CD4-positive, alpha-beta T cell treated with Interleukin-12 subunit alpha and Interleukin-12 subunit beta, for 1 hour (primary cell): ENCODE measurements around the gene NLGN2.

ENCODE experiments used
- DNase-seq: peaks from one replicate; pipeline ENCODE4 v3.0.0-alpha.2; 2020

The NLGN2 gene

DNA sequence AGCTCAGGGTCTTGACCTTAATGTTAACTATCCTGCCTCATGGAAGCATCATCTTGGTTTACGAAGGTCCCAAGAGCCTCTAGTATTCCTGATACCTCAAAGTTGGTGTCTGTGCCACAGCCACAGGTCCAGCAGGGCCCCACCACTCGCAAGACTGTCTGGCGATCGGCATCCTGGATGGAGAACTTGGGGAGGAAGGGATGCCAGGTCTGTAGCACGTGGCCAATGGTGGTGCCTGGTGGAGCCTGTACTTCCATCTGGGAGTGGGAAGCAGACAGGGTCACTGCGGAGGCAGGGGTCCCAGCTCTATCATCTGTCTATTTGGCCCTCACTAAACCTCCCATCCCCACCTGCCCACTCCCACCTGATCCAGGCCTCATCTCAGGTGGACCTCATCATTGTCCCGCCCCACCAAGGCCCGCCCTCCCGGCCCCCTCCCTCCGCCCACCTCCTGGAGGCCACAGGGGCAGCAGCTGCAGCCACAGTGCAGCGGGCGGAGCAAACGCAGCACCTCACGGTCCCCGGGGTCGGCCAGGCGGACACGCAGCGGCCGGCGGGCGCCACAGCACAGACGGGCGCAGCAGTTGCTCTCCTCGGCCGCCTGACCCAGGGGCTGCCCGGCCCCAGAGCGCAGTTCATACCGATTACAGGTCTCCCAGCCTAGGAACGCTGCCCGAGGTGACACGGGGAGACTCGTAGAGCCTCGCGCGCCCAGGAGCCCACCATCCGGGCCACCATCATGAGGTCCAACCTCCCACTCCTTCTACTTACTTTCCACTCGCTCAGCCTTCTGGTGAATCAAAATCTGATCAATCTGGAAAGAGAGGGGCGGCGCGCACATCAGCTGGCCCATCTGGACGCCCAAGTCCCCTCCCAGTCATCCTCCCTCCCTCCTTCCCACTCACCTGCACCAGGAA is 14.7 kb upstream of the NLGN2 start:
- no peak for DNase-seq

DNA sequence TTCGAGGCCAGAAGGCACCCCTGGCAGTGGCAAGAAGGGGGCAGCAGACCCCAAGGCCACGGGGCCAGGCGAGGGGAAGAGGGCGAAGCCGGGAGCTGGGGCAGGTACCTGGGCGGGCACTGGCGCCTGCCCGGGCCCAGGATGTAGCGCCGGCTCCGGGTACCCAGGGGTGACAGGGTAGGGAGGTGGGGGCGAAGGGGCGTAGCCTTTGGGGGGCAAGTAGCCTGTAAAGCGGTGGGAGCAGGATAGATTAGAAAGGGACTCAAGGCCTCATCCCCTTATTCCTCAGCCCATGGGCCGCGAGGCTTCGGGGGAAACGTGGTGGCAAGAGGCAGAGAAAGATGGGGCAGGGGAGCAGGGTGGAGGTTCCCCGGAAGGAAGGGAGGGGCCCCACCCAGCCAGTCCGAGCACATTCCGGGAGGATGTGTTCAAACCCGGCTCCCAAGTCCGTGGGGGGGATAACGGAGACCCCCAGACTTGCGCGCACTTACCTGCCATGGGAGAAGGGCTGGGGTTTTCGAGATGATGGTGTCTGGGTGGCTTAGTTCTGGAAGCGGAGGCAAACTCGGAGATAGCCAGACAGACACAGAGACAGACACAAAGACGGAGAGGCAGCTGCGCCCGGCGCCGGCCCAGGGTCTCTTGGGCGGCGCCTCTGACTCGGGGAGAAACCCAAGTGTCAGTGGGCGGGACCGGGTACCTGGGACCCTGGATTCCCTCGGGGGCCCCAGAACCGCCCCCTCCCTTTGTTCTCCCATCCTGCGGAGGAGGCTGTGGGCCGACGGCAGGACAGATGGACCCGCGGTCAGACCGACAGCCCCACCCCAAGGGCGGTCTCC is 13.8 kb upstream of the NLGN2 start:
- peak; percentile 81 for DNase-seq

DNA sequence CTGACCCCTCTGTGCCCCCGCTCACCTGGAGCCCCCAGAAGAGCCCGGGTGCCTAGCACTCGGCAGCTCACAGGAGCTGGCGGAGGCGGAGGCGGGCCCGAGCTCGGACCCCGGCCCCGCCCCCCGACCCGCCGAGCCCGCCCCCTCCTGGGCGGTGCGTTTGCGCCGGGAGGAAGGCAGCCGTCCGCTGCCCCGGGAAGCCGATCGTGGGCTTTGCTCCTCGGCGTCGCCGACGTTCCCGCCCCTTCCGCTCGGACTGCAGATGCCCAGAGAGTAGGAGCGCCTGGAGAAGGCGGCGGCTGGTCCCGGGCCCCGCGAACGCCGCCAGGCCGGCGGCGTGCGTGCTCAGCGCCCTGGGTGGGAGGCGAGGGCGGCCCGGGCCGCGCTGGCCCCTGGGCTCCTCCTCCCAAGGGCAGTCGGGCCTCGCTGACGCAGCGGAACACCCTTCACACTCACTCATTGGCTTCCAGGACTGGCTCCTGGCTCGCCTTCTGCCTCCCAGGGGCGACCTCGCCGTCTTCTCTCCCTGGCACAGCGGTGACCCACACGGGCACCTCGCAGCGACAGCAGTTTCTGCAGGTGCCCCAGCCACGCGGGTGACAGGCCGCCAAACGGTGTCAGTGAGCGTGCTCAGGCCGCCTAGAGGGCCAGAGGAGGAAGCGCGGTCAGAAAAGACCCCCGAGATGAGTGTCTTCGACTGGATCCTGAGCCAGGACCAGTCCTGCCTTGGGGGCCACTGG is 13.0 kb upstream of the NLGN2 start, which contains the start of gene PLSCR3:
Gene PLSCR3 (minus strand): TSS at position 74 of the 740 bp plus-strand sequence. CDS start 415 bp downstream, outside the sequence.
- DNase-seq = peak; percentile 86

GRCh38 chr17:7396147-7396546 is 11.5 kb upstream of the NLGN2 start:
- DNase-seq = no peak

DNA sequence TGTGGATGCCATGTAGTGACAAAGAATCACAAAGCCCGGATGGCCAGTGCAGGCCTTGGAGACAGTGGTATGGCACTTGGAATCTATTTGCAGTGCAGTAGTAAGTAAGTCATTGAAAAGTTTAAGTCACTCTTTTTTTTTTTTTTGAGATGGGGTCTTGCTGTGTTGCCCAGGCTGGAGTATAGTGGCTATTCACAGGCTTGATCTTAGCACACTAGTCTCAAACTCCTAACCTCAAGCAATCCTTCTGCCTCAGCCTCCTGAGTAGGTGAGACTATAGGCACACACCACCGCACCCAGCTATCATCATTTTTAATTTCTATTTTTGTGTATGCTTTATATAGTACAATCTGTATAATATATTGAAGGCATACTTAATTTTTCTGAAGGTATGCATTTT is 9.0 kb upstream of the NLGN2 start:
- DNase-seq = no peak

- DNase-seq = peak; percentile 22
Measured at GRCh38 chr17:7403043-7403726, 4.5 kb upstream of the NLGN2 start.

DNA sequence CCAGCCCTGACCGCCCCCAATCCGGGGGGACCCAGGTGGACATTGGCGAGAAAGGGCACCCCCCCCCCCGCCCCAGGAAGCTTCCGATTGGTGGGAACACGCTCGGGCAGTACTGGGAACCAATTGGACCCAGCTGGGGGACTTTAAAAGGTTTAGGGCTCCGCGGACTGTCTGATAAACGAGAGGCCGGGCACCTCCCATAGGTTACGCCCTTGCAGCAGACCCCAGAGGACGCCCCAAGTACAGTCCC is 4.0 kb upstream of the NLGN2 start:
- DNase-seq = no peak

DNA sequence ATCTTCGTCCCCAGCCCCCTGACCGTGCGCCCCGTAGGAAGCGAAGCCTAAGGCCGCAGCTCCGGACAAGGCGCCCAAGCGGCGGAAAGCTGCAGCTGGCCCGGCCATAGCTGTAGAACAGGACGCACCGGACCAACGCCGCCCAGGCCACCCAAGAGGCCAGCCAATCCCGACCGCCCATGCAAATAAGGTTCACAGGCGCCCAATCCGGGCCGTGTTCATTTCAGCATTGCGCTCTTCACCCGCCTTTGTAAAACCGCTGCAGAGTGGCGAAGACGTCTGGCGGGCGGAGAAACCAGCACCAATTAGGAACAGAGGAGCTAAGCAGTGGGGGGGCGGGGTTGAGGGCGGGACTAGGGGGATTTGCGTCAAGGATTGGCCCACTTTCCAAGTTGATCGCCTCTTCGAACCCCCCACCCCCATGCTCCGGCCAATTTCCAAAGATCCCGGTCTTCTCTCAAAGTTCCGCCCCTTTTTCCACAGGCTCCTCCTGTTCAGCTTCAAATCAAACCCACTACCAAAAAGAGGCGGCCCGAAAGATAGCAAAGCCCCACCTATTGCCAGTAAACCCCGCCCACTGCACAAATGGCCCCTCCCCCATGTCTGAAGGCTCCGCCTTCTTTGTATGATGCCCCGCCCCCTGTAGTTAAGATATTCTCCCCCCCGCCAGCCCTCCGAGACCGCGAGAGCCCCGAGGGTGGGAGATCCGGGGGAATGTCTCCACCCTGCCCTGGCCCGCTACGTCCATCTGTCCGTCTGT is 3.5 kb upstream of the NLGN2 start, which contains the start of gene TMEM256:
Gene TMEM256 (minus strand): TSS at position 121 of the 760 bp plus-strand sequence. CDS start 13 bp downstream, at position 108.
- DNase-seq = peak; percentile 97

DNA sequence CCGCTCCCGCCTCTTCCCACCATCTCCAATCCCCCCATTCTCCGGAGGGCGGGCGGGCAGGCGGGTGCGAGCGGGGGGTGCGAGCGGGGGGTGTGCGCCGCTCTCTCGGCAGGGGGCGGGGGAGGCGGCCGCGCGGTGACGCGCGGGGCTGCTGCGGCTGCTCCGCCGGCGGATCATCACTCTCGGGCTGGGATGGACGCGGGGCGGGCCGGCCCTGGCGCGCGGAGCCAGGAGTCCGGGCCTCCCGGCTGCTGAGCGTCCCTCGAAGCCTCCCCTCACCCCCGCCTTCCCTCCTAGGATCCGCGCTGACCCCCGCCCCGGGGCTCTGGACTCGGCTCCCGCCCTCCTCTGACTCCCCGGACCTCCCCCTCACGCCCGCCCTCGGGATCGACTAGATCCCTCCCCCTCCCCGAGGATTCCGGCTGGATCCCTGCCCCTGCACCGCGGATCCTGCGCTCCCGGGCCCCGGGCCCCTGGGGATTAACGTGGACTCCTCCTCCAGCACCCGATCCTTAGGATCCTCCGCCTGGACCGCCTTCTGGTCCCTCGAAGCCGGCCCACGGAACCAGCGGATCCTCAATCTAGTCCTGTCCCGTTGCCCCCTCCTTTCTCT is 2.8 kb upstream of the NLGN2 start:
- DNase-seq = peak; percentile 83

DNA sequence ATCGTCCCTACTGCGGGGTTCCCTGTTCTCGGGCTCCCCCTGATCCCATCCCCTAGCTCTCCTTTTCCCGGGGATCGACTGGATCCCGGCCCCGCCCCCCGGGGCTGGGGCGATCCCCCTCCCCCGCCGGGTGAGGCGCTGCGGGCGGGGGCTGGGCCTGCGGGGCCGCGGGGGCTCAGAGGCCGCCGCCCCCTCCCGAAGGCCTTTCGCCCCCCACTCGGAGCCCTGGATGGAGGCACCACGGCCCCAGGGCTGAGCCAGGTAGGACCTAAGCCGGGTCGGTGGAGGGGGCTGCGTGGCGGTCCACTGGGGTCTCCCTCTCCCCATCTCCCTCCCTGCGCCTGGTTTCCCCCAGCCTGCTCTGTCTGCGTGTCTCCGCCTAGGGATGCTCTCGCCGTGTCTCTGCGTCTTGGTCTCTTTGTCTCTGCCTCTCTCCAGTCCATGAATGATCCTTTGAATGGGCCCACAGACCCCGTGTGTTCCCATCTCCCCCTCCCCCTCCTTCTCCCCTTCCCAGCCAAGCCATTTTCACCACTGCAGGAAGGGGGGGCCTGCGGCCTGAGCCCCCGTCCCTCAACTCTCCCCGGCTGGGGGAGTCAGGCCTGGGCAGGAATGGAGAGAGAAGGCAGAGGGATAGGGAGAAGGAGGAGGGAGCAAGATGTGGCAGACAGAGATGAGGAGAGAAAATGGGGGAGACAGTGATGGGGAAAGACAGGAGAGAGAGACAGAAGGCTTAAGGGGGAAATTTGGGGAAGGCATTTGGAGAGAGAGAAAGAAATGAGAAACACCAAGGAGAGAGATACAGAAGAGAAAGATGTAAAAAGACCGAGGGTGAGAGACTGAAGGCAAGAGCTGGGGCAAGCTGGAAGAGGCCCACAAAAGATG is 2.1 kb upstream of the NLGN2 start:
- no peak for DNase-seq

DNA sequence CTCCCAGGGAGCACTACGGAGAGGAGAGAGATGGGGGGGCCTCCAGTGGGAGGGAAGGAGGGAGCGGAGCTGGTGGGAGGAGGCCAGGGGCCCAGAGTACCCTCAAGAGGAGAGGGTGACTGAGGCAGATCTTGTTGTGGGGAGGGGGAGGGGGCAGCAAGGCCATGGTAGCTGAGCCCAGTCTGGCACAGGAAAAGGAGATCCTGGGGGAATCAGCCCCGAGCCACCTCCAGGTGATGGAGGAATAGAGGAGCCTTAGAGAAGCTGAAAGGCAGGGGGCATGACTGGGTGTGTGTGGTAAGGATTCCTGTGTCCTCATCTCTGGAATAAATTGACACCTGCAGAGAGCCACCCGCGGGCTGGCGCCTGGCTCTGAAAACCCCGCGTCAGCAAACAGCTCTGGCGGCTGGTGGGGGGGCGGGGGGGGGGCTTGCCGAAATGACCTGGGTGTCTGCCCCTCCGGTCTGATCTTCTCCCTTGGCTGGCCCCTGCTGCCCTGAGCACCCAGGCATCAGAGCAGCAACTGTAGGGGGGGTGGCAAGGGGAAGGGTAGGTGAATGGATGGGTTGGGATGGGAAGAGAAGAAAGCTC is 1.3 kb upstream of the NLGN2 start:
- DNase-seq = no peak

DNA sequence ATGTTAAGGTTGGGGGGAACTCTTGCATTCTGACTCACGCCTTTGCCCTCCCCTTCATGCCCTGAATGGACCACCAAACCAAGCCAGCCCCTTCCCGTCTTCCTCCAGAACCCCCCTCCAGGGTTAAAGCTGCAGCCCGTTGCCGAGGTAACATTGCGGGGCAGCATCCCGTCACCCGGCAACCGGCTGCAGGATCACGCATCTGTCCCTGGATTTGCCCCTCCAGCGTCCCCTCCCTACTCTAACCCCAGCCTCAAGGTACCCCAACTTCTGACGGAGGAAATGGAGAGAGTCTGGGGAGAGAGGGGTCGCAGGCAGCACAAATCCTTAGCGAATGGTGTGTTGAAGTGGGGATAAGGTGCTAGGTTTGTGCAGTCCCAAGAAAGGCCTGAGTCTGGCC is 563 bp upstream of the NLGN2 start:
- DNase-seq = no peak

GRCh38 chr17:7408252-7408727 is 645 bp downstream of the NLGN2 start:
- DNase-seq = peak; percentile 51

DNA sequence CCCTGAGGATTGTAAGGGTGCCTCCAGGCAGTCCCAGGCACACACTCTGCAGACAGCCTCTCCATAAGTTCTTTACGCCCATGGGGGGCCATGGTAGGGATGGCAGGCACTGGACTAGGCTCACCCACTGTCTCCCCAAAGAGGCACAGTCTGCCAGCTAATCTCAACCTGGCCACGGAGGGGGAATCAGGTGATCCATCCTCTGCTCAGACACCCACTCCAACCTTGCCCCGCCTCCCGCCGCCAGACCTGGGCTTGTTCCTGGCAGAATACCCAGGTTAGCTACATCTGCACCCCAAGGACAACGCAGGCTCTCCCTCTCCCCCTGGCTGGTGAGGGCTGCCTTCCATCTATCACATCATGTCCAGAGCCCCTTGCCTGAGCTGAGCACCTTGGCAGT is 1.2 kb downstream of the NLGN2 start:
- no peak for DNase-seq

GRCh38 chr17:7409716-7410115 is 2.1 kb downstream of the NLGN2 start:
- no peak for DNase-seq

DNA sequence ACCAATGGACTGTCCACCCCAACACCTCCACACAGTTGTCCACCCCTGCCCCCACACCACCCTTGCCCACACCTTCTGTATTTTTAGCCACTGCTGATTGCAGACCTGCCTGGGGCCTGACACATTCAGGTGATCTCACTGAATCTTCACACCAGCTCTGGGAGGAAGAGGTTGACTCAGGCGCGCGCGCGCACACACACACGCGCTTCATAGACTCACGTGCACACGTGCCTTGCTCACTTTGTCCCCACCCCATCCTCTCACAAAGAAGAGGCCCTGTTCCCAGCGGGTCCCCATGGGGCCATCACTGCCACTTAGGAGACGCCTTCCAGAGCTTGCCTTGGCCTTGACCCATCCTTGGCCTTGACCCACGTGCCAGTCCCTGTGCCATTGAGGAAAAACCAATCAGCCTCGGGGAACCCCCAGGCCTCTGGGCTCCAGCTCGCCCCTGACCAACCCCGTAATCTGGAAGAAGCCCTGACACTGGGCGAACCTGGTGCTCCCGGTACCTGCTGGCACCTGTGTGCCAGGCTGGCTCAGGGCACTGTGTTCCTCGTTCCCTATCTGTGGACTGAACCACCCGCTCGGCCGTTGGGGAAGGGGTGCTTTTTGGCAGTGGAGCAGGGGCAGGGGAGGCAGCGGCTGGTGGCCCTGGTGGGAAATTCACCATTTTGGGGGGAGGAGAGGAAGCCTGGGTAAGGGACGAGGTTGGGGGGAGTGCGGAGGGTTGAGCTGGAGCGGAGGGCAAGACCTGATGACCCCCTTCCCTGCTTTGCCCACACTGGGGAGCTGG is 3.2 kb downstream of the NLGN2 start:
- no peak for DNase-seq

DNA sequence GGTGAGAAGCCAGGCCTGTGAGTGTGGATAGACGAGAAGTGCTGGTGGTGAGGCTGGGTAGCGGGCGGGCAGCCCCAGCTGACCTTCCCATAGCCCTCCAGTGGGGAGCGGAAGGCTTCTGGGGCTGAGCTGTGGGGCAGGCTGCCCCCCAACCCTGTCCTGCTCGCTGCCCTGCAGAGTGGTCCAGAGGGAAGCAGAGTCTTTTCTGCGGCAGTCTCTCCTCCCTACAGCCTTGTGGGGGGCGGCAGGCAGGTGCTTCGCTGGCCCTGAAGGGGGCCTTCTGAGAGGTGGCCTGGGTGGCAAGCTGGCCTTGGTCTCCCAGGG is 3.7 kb downstream of the NLGN2 start:
- DNase-seq = no peak

- DNase-seq = no peak
Measured at GRCh38 chr17:7413346-7413985, 5.8 kb downstream of the NLGN2 start.

DNA sequence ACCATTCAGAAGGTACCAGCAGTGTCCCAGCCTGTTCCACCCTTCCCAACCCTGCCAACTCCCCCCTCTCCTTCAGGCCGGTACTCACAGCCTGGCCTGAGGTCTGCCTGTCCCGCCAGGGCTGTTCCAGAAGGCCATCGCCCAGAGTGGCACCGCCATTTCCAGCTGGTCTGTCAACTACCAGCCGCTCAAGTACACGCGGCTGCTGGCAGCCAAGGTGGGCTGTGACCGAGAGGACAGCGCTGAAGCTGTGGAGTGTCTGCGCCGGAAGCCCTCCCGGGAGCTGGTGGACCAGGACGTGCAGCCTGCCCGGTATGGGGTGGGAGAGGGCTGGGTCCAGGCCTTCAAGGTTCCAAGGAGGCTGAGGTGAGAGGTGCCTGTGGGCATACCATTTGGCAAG is 7.2 kb downstream of the NLGN2 start:
- no peak for DNase-seq
